Ishikawa (cell line): ENCODE data around the gene ARSA.

Source experiments
- CEBPB ChIP-seq: IDR thresholded peaks from 2 replicates; pipeline ENCODE4 v1.6.1; 2012
- CREB1 ChIP-seq: IDR thresholded peaks from 2 replicates; pipeline ENCODE4 v1.6.1; 2012; ENCODE audit warnings: low read depth
- EGR1 ChIP-seq: IDR thresholded peaks from 2 replicates; pipeline ENCODE4 v1.6.1; 2012
- EP300 ChIP-seq: IDR thresholded peaks from 2 replicates; pipeline ENCODE4 v1.6.1; 2012; ENCODE audit warnings: borderline replicate concordance
- FOXM1 ChIP-seq: IDR thresholded peaks from 2 replicates; pipeline ENCODE4 v1.6.1; 2012; ENCODE audit warnings: low read depth, borderline replicate concordance
- MAX ChIP-seq: IDR thresholded peaks from 2 replicates; pipeline ENCODE4 v1.6.1; 2012
- NFIC ChIP-seq: IDR thresholded peaks from 2 replicates; pipeline ENCODE4 v1.6.1; 2012
- RAD21 ChIP-seq: IDR thresholded peaks from 2 replicates; pipeline ENCODE4 v1.6.1; 2012; ENCODE audit warnings: low read depth
- REST ChIP-seq: IDR thresholded peaks from 2 replicates; pipeline ENCODE4 v1.6.1; 2012; ENCODE audit warnings: low read depth, mild to moderate bottlenecking
- TAF1 ChIP-seq: IDR thresholded peaks from 2 replicates; pipeline ENCODE4 v1.6.1; 2012; ENCODE audit warnings: low read depth, mild to moderate bottlenecking
- TCF12 ChIP-seq: IDR thresholded peaks from 2 replicates; pipeline ENCODE4 v1.6.1; 2012; ENCODE audit warnings: low read depth
- TEAD4 ChIP-seq: IDR thresholded peaks from 2 replicates; pipeline ENCODE4 v1.6.1; 2012
- USF1 ChIP-seq: IDR thresholded peaks from 2 replicates; pipeline ENCODE4 v1.6.1; 2012
- YY1 ChIP-seq: IDR thresholded peaks from 2 replicates; pipeline ENCODE4 v1.6.1; 2012; ENCODE audit warnings: low read depth
- ZBTB7A ChIP-seq: IDR thresholded peaks from 2 replicates; pipeline ENCODE4 v1.6.1; 2012; ENCODE audit warnings: low read depth

The ARSA gene

GRCh38 chr22:50610581-50610980 is 17.4 kb downstream of the ARSA start:
- TF ChIP-seq FOXM1, result no peak
- TF ChIP-seq EGR1, result no peak
- no peak for TF ChIP-seq ZBTB7A
- no peak for TF ChIP-seq REST
- no peak for TF ChIP-seq RAD21
- TF ChIP-seq USF1, result no peak
- no peak for TF ChIP-seq NFIC
- TF ChIP-seq TCF12, result no peak
- no peak for TF ChIP-seq YY1
- no peak for TF ChIP-seq TEAD4
- no peak for TF ChIP-seq CEBPB
- no peak for TF ChIP-seq TAF1

DNA sequence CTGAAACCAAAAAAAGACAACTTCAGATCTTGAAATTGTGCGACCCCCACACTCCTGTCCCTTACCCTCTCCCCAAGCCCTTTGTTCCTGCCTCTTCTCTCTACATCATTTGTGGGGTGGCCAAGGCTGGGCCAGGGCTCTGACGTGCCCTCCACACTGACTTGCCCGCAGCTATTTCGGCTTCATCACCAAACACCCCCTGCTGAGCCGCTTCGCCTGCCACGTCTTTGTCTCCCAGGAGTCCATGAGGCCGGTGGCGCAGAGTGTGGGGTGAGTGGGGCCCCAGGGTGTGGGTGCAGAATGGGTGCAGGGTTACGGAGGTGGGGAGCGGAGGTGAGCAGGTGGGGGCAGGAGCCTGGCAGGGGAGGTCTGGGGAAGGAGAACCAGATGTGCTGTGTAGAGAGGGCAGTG is 17.9 kb downstream of the ARSA start:
- no peak for TF ChIP-seq RAD21

- TF ChIP-seq TCF12 (no peak), CEBPB (no peak), REST (no peak), CREB1 (no peak), EP300 (no peak), MAX (no peak), TEAD4 (no peak), YY1 (no peak), FOXM1 (no peak)
Measured at GRCh38 chr22:50609599-50609998, 18.4 kb downstream of the ARSA start.

- TF ChIP-seq RAD21, result no peak
- no peak for TF ChIP-seq YY1
- no peak for TF ChIP-seq EGR1
- no peak for TF ChIP-seq NFIC
- TF ChIP-seq CEBPB, result no peak
- no peak for TF ChIP-seq TCF12
- TF ChIP-seq TAF1, result no peak
- no peak for TF ChIP-seq CREB1
- no peak for TF ChIP-seq REST
- no peak for TF ChIP-seq ZBTB7A
- TF ChIP-seq USF1, result no peak
- TF ChIP-seq FOXM1, result no peak
- no peak for TF ChIP-seq TEAD4
- TF ChIP-seq EP300, result no peak
- TF ChIP-seq MAX, result no peak
Measured at GRCh38 chr22:50608996-50609395, 19.0 kb downstream of the ARSA start.

DNA sequence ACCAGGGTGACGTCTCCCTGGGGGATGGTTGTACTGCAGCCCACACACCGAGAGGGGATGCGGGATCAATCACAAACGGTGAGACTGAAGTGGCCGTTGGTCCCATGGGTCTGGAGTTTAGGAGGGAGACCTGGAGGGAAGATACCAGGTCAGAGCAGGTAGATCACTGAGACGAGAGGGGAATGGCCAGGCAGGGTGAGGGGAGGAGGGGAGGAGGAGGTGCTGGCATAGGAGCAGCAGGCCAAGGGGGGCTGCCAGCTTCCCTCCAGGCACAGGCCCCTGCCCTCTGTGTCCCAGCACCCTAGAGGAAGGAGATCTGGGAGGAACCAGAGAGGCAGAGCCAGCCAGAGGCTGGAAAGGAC is 20.3 kb downstream of the ARSA start:
- TF ChIP-seq REST, result no peak
- TF ChIP-seq MAX, result no peak
- TF ChIP-seq NFIC, result no peak
- no peak for TF ChIP-seq TEAD4
- TF ChIP-seq CEBPB, result no peak
